Activated T-cell treated with anti-CD3 and anti-CD28 coated beads for 1 hour (primary cell): ENCODE results near the gene ASCL5.

Experiments used
- DNase-seq: peaks from one replicate; pipeline ENCODE4 v3.0.0-alpha.2; 2020; ENCODE audit warnings: low read depth

Gene ASCL5

DNA sequence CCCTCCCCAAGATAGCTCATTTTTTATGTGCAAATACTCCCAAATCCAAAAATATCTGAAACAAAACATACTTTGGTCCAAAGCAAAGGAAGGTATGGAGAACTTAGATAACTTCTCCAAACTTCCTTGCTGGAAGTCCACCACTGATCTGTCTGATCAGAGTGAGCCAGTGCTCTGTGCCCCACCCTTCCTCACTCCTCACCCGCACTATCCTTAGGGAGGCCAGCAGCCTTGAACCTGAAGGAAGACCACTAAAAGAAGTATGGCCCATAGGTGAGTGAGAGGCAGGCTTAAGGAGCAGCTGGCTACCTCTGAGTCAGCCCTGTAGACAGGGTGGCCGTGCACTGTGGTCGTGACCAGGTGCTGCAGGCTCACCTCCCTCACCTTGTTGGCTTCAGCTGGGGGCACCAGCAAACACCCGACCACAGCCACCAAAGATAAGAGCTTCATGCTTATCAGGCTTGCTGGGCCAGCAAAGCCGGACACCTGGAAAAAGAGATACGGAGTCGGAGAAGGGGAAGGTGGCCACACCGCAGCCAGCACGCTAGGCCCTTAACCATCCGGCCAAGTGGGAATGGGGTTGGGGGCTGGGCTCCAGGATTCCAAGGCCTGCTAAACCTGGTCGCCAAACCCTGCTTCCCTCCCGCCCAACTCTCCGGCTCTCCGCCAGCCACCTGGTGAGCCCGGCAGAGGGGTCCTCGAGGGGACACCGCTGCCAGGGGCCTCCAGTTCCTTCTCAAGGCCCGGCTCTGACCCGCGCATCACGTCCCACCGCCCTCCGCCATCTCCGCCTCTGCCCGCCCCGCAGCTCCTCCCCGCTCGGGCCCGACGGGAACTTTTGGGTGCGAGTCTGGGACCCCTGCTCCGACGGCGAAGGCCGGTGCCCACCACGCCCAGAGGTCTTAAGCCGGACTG lies 26.7 kb upstream of the ASCL5 start:
- DNase-seq: no peak

DNA sequence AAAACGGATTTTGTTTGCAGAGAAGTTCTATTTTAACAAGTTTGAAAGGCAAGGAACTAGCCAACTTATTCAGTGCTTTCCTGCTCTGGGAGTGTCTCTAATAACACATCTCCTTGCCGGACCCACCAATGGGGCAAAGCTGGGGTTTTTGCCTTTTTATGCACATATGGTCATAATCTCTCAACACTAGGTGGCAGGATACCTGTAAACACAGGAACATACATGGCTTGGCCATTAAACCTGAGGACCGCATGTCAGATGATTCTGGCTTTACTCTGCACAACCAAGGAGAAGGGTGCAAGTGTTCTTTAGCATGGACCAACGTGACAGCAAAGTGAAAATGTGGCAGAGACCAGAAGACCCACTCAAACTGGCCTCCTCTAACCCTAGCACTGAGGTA lies 22.4 kb upstream of the ASCL5 start:
- DNase-seq: no peak

DNA sequence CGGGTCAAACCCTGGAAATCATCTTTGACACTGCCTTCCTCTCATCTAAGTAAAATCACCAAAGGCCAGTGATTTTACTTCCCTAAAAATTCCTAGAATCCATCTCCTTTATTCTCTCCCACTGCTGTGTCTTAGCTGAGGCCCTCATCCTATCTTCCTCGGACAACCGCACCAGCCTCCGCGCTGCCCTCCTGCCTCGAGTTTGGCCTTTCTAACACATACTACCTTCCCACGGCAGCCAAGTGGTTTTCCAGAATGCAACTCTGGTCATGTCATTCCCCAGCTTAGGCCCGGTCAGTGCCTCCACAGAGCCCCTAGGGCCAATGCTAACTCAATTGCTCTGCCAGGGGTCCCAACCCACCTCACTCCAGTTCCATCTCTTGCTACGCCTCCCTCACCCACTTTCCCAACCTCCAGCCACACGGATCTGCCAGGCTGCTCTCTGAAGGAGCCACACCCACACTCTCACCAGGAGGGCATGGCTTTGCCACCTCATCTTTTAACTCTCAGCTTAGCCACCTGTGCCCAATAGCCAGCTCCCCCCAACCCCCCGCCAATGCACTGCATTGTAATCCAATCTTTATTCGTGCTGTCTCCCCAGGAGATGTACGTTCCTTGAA lies 20.5 kb upstream of the ASCL5 start:
- no peak for DNase-seq

DNA sequence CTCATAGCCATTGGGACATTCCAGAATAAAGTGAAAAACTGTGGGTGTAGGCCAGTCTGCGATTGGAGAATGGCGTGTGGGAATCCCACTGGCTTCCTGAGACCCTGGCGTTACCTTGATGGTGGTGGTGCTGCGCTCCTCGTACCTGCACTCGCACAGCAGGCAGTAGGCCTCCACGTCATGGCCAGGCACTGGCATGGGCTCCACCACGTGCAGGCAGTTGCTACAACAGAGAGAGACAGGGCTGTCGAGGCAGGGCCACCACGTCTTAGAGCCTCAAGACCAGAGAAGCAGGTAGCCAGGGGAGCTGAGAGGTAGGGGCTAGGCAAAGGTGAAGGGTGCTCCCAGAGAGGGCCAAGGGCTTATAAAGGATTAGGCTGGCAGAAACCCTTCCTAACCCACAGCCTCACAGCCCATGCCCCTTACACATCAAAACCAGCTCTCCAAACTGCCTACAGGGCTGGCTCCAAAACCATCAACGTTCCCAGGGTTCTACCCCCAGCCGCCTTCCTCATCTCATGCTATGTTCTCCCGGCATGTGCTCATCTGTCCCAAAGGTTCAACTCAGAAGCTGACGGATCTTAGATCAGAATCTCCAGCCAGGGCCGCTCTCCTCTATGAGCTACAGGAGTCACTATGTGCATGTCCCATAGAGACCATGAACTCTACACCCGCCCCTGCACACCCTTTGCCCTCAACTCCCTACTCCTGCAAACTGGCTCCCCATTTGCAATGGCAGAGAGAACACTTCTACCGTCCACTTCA lies 19.8 kb upstream of the ASCL5 start:
- no peak for DNase-seq

DNA sequence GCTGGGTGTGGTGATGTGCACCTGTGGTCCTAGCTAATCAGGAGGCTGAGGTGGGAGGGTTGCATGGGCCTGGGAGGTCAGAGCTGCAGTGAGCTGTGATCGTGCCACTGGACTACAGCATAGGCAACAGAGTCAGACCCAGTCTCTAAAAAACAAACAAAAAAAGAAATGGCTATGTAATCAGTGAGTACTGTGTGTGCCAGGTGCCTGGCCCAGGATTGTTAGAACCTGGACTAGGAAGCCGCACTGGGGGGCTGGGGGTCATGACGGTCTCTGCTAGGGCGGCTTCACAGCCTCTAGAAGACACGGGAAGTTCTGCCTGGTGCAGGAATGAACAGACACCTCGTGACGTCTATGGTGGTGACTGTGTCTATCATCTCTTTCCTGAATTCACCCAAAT lies 18.8 kb upstream of the ASCL5 start:
- DNase-seq: no peak

DNA sequence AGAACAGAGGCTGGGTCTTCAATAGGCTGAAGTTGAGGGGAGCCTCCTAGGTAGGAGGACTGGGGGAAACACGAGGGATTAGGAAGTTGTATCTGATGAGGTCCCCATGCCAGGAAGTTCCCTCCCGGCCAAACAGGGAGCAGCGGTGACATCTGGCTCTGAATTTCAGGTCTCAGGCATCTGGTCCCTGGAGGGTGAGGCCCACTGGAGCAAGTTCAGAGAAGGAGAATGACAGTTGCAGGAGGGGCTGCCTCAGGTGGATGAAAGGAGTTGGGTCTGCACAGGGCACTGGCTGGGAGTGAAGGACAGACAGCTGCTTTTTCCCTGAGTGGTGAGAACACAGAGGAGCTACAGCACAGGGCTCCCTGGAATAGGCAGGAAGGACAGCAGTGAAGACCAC lies 18.1 kb upstream of the ASCL5 start:
- no peak for DNase-seq

DNA sequence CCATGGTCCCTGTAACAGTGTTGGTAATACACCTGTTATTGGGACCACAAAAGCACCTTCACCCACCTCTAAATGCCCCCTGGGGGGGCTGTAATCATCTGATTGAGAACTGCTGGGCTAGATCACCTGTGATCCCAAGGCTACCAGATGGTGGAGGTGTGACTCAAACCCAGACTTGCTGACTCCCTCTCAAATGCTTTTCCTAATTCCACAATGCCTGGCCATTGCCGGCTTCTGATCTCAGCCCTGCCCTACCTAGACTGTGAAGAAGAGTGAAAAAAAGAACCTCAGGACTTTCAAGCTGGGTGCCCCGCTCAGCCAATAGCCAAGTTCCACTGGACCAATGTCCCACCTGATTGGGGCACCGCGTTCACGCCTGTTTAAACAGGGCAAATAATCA lies 17.7 kb upstream of the ASCL5 start:
- DNase-seq: no peak

DNA sequence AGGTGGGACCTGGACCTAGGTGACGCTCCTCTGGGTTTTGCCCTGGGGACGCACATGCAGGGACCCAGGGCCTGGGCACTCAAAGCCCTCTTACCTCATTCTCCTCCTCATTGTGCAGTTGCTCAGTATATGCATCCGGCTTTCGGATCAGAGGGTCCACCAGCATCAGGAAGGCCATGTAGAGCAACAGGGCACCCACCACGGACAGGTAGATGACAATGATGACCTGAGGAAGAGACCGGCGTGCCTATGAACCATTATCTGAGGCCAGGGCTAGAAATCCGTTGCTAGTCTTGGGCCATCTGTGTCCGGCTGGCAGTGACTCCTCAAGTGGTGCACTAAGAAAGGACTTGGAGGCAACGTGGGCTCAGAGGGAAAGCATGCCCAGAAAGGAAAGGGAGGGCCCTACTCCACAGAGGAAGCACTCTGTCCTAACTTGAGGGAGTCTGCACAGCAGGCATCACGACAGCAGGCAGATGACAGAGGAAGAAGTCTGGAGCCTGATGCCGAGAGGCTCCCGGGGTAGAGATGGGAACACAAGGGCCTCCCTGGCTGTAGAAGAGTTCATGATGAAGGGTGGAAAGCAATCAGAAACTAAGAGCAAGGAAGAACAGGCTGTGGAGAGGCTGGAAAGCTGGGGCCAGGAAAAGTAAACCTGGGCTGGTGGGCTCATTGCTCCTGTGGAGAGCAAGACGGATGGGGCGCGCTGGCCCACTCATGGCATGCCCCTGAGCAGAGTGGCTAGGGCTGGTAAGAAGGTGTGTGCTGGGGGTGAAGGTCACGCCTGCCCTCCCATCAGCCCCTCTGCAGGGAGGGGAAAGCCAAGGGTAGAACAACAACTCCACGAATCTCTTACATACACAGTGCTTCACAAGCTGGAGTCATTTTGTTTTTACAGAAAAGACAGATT lies 17.0 kb upstream of the ASCL5 start:
- DNase-seq: no peak

DNA sequence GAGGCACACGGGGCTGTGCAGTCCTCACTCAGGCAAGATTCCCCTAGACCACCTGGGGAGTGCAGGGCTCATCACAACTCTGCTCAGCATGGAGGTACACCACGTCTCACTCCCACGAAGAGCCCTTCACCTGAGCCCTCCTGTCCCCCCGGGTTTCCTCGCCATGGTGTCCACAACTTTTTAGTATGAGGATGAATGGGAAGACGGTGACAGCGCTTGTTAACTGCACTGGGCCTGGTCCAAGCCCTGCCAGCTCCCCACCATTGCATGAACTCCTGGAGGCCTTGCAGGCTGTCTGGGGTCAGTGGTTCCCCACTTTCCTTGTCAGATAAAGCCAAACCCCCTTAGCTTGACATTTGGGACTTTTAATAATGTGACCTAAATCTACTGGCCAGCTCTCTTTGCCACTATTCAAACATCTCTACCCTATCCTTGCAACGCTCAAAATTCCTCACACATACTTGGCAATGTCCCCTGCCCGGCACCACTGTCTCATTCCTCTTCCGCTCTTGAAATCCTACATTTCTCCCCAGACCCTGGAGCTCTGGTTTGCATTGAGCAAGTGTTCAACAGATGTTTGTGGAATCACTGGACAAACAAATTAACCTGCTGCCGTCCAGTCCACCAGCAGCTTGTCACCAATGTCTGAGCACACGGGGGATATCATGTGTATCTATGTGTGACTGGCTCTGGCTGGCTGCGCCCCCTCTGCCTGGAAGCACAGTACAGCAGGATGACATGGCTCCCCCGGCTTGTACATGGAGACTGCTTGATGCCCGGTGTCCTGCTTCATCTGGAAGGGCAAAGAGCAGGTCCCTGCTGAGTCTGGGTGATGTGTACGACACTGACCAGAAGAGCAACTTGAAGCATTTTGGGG lies 16.1 kb upstream of the ASCL5 start:
- no peak for DNase-seq

DNA sequence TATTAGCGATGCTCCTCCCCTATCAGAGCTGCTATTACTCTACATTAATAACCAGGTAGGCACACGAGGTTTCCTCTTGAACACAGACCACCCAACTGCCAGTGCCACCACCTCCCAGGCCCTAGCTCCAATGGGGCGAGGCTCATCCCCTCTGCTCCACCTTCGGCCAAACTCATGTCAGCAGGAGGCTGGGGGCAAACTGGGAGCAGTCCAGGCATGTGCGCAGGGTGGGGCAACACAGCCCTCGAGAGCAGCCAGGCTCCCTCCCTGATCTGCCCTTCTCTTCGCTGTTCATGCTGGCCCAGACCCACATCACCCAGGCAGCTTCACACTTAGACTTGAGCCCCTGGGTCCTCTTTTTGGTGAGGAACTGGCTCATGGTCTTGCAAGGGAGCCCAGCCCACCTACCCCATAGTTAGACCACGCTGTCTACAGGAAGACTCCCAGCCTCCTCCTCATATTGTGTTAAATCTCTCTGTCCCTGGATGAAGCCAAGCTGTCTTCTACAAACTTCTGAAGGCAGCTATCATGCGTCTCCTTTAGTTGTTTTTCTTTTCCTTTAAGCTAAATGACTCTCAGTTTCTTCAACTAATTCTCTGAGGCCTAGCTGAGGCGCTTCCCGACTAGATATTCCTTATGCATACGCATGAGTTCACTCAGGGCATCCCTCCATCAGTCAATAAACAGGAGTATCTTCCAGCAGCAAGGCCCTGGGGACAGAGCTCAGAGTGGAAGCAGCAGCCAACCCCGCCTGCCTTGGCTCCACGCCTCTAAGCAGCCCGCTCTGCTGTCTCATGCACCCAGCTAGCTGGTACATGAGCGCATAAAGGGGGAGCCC lies 15.2 kb upstream of the ASCL5 start:
- DNase-seq: no peak

DNA sequence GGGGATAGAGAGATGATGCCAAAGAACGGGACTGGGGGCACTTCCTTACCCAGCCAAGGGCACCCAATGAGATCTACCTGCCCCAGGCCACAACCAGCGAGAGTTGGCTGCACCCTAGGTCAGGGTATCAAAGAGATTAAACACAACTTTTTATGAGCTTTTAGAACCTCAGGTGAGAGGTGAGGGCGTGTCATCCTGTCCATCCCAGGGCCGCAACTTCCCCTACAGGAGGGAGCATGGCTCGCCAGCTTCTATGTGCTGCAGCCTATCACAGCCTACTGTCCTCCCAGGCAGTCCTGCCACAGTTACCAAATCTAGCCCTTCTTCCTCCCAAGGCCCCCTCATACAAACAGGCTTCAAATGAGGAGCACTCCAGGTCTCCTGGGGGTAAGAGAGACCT lies 14.4 kb upstream of the ASCL5 start:
- no peak for DNase-seq

DNA sequence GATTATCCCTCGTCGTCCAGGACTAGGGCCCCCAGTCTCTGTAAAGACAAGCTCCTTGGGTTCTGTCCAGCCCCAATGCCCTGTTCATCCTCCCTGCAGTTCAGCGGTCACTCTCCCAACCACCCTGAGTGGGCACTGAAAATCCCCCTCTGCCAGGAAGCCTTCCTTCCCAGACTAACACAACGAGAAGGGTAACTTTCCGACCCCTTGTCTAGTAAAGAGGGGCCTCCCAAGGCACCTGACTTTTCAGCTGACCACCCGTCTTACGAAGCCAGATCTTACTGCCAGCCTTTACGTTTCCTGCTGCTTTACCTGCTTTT lies 13.9 kb upstream of the ASCL5 start:
- no peak for DNase-seq

DNA sequence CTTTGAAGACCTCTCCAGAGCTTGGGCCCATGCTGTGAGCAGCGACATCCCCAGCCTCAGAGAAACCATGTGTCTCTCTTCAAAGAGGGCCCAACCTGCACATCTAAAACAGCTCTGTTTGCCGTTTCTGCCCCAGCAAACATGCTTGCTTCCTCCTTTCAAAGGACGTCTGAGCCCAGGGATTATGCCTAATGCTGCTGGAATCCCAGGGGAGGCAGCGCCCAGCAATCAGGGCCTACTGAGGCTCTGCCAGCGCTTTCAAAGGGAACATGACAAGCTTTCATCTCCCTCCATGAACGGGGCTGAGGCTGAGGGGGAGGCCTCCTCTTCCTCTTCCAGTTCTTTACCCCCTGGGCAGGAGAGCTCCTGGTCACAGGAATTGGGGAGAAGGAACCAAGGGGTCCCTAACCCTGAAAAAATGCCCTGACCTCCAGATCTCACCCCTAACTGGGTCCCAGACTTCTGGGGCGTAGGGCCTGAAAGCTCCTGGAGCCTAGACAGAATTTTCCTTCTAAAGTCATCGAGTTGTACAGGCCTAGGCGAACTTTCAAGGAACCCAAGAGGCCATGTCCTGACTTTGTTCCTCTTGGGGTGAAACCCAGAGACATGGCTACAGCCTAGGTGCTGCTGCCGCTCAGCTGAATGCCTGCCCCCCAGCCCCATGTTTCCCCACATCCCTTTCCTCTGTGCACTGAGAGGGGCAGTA lies 13.4 kb upstream of the ASCL5 start:
- DNase-seq: no peak

DNA sequence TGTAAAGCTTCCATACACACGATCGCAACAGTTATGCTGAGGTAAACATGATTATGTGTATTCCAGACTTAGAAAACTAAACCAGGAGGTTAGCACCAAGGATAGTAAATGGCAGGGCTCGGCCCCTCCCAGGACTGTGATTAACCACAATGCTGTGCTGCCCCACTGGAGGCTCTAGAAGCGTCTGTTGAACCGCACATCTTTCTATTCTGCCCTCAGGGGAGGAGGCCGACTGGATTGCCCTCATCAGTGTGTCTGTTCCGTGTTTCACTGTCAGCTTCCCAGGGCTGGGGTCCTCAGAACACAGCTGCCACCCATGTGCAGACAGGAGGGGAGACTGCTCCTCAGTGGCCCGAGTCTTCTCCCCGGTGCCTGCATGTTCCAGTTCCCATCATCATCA lies 12.8 kb upstream of the ASCL5 start:
- DNase-seq: no peak

DNA sequence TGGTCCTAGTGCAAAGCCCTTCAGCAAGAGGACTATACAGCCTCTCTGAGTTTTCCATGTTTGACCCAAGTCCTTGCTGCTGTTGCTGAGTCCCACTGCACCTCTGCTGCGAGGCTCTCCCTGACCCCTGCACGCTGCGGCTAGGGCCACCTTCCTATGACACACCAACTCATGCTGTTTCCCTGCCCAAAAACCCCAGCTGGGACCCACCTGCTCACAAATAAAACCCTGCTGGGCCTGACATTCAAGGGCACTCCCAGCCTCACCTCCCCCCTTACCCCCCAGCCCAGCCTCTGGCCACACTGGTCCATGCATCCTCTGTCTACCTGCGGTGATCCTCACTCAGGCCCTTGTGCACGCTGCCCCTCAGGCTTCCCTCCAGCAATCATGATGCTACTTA lies 12.3 kb upstream of the ASCL5 start:
- no peak for DNase-seq

DNA sequence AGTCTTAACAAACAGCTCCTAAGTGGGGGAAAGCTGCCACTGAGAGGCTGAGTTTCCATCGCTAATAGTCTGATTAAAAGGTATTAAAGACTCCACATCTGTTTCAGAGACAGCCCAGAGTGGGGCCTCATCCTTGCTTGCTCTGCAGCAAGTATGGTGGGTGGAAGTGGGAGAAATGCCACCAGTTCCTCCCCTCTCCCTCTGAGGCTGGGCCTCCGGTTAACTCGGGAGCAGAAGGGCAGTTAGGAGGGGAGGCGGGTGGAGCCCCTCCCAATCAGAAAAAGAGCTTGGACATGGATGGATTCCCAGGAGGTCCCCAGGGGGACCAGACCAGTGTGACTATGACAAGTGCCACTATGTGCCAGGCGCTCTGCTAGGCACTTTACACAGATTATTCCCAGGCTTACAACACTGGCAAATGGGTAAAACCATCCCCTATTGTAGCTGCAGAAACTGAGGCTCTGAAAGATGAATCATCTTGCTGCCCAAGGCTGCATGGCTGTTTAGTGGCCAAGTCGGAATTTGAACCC lies 11.4 kb upstream of the ASCL5 start:
- DNase-seq: no peak

DNA sequence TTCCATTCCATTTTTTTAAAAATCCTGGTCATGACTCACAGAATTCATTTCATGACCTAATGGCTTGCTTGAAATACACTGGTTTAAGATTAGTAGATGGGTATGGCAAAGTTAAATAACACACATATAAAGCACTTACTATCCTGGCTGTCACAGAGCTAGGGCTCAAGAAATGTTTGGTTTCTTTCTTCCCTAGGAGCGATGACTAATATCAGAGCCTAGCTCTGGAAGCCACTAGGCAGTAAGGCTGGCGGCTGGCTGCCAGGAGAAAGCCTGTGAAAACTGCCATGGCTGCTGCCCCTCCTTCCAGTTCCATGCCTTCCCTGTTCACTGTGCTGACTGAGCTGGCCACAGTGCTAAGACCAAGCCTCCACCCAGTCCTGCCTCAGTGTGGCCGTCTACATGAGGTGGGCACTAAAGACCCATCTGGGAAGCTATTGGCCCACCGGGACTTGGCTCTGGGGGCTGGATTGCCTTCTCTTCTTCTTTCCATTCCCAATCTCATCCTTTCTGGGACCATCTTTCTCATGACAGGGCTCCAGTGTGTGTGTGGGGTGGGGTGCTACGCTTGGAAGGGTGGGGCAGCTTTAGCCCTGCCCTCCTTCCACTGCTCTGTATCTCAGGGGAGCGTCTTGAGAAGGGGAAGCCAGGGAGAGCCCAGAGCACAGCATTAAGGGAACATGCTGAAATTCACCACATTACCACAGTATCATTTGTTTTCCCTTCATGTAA lies 10.8 kb upstream of the ASCL5 start:
- no peak for DNase-seq

DNA sequence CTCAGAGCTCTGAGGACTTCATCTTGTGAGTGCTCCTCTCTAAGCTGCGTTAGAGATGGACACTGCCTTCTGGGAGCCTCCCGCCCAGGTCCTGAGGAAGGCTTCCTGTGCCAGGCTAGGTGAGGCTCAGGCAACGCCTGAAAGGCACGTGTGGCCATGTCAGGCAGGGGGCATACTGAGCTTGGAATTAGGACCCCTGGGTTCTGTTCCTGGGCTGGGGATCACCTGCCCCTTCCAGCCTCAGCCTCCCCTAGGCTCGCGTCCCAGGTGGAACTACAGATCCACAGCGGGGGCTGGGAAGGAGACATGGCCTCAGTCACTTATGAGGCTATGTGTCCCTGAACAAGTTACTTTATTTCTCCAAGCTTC lies 10.0 kb upstream of the ASCL5 start:
- no peak for DNase-seq
